ENCODE measurements around the gene BRD7.

GRCh38 chr16:50303041-50303604, 65.7 kb downstream of the BRD7 start:
- TF ChIP-seq, protein P1, sequence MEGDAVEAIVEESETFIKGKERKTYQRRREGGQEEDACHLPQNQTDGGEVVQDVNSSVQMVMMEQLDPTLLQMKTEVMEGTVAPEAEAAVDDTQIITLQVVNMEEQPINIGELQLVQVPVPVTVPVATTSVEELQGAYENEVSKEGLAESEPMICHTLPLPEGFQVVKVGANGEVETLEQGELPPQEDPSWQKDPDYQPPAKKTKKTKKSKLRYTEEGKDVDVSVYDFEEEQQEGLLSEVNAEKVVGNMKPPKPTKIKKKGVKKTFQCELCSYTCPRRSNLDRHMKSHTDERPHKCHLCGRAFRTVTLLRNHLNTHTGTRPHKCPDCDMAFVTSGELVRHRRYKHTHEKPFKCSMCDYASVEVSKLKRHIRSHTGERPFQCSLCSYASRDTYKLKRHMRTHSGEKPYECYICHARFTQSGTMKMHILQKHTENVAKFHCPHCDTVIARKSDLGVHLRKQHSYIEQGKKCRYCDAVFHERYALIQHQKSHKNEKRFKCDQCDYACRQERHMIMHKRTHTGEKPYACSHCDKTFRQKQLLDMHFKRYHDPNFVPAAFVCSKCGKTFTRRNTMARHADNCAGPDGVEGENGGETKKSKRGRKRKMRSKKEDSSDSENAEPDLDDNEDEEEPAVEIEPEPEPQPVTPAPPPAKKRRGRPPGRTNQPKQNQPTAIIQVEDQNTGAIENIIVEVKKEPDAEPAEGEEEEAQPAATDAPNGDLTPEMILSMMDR (IDR thresholded peaks at IDR 0.05): no peak
- no peak for TF ChIP-seq POLR2A (IDR thresholded peaks at IDR 0.05)
